ENCODE measurements around the gene CALN1. TPM values are rescaled to one million over a fixed set of nuclear protein-coding genes. Genes with fewer than 3 reads are reported as not detected.

Gene CALN1
- total and polyA plus RNA-seq, 4 donors: 0.14 to 0.84 (median 0.24) TPM

DNA sequence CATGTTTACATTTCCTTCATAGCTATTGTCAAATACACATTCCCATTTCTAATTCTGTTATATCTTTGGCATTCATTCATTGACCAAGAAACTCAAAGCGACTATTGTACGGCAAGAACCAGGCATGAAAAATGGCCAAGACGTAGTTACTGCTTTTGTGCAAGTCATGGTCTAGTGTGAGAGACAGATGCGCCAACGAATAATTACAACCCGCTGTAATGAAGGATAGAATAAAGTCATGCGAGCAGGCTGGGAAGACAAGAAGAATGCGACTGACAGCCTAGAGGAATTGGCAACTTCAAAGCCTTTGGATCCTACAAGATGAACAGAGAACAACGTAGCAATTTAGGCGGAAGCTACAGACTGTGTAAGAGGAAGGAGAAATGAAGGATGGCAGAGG lies 221.2 kb downstream of the CALN1 start:
- no peaks in the 10 kb centered on the region for H3K4me1 ChIP-seq (ENCODE audit: control insufficient read depth in 4 of 4, insufficient read depth in 4 of 4, low read length in 3 of 4)
- WGBS: 86% methylated on average over 10 of the region's 10 CpGs
- H3K36me3 ChIP-seq (ENCODE audit: control insufficient read depth in 4 of 4, insufficient read depth in 3 of 4, low read depth in 1 of 4, low read length in 3 of 4): no peaks in the 10 kb centered on the region
- no peak overlapping the region for H3K9ac ChIP-seq (ENCODE audit: low read depth in 1 of 2, low read length in 2 of 2)
- no peak overlapping the region for H3K27ac ChIP-seq (ENCODE audit: low read depth in 1 of 2, low read length in 2 of 2)
- TF ChIP-seq TAF1 (conservative IDR thresholded peaks at IDR 0.05) (no peak), FOXA1 (IDR thresholded peaks at IDR 0.05) (no peak), YY1 (IDR thresholded peaks at IDR 0.05) (no peak), NR2F2 (IDR thresholded peaks at IDR 0.05) (no peak), RXRA (IDR thresholded peaks at IDR 0.05) (no peak), HNF4G (IDR thresholded peaks at IDR 0.05) (no peak), JUND (IDR thresholded peaks at IDR 0.05) (no peak), EGR1 (IDR thresholded peaks at IDR 0.05; ENCODE audit: low read depth in 2 of 2) (no peak)
- TF ChIP-seq, protein P1, sequence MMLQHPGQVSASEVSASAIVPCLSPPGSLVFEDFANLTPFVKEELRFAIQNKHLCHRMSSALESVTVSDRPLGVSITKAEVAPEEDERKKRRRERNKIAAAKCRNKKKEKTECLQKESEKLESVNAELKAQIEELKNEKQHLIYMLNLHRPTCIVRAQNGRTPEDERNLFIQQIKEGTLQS (IDR thresholded peaks at IDR 0.05): no peak
- TF ChIP-seq, protein P2, sequence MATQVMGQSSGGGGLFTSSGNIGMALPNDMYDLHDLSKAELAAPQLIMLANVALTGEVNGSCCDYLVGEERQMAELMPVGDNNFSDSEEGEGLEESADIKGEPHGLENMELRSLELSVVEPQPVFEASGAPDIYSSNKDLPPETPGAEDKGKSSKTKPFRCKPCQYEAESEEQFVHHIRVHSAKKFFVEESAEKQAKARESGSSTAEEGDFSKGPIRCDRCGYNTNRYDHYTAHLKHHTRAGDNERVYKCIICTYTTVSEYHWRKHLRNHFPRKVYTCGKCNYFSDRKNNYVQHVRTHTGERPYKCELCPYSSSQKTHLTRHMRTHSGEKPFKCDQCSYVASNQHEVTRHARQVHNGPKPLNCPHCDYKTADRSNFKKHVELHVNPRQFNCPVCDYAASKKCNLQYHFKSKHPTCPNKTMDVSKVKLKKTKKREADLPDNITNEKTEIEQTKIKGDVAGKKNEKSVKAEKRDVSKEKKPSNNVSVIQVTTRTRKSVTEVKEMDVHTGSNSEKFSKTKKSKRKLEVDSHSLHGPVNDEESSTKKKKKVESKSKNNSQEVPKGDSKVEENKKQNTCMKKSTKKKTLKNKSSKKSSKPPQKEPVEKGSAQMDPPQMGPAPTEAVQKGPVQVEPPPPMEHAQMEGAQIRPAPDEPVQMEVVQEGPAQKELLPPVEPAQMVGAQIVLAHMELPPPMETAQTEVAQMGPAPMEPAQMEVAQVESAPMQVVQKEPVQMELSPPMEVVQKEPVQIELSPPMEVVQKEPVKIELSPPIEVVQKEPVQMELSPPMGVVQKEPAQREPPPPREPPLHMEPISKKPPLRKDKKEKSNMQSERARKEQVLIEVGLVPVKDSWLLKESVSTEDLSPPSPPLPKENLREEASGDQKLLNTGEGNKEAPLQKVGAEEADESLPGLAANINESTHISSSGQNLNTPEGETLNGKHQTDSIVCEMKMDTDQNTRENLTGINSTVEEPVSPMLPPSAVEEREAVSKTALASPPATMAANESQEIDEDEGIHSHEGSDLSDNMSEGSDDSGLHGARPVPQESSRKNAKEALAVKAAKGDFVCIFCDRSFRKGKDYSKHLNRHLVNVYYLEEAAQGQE (IDR thresholded peaks at IDR 0.05): no peak
- H3K4me3 ChIP-seq (ENCODE audit: low read depth in 1 of 3, low read length in 3 of 3): no peak overlapping the region
- H3K9me3 ChIP-seq (ENCODE audit: control insufficient read depth in 4 of 4, low read length in 3 of 4): no peaks in the 10 kb centered on the region
- H3K27me3 ChIP-seq (ENCODE audit: control insufficient read depth in 4 of 4, insufficient read depth in 4 of 4, low read length in 3 of 4): peaks cover 0 to 2% (median 0%) of the 10 kb centered on the region in 4 donors
- no peak for DNase-seq (ENCODE audit: low spot score)

DNA sequence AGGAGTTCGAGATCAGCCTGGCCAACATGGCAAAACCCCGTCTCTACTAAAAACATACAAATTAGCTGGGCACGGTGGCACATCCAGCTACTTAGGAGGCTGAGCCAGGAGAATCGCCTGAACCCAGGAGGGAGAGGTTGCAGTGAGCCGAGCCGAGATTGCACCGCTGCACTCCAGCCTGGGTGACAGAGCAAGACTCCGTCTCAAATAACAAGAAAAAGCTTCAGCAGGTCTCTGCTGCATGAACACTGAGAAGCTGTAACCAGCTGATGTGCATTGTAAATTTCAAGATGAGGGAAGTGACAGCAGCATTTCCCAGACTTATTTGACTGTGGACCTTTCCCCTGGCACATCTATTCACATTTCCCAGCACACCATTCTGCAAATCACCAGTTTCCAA lies 222.0 kb downstream of the CALN1 start:
- Histone ChIP-seq H3K36me3 (ENCODE audit: control insufficient read depth in 4 of 4, insufficient read depth in 3 of 4, low read depth in 1 of 4, low read length in 3 of 4) (no peaks in the 10 kb centered on the region), H3K4me1 (ENCODE audit: control insufficient read depth in 4 of 4, insufficient read depth in 4 of 4, low read length in 3 of 4) (no peaks in the 10 kb centered on the region), H3K9ac (ENCODE audit: low read depth in 1 of 2, low read length in 2 of 2) (no peak overlapping the region), H3K27ac (ENCODE audit: low read depth in 1 of 2, low read length in 2 of 2) (no peak overlapping the region), H3K9me3 (ENCODE audit: control insufficient read depth in 4 of 4, low read length in 3 of 4) (no peaks in the 10 kb centered on the region), H3K27me3 (ENCODE audit: control insufficient read depth in 4 of 4, insufficient read depth in 4 of 4, low read length in 3 of 4) (no peaks in the 10 kb centered on the region), H3K4me3 (ENCODE audit: low read depth in 1 of 3, low read length in 3 of 3) (no peak overlapping the region)
- WGBS: 86% methylated on average over 8 of the region's 8 CpGs
- TF ChIP-seq FOXA1 (IDR thresholded peaks at IDR 0.05) (no peak), CTCF (IDR thresholded peaks at IDR 0.05; ENCODE audit: low read depth, low read length, missing input control) (no peak), EGR1 (IDR thresholded peaks at IDR 0.05; ENCODE audit: low read depth in 2 of 2) (no peak), JUND (IDR thresholded peaks at IDR 0.05) (no peak), SP1 (IDR thresholded peaks at IDR 0.05) (no peak), TAF1 (conservative IDR thresholded peaks at IDR 0.05) (no peak), HNF4A (conservative IDR thresholded peaks at IDR 0.05) (no peak), HNF4G (IDR thresholded peaks at IDR 0.05) (no peak), NR2F2 (IDR thresholded peaks at IDR 0.05) (no peak), MAX (IDR thresholded peaks at IDR 0.05) (no peak)
- TF ChIP-seq, protein P2 (IDR thresholded peaks at IDR 0.05): no peak
- TF ChIP-seq, protein P3, sequence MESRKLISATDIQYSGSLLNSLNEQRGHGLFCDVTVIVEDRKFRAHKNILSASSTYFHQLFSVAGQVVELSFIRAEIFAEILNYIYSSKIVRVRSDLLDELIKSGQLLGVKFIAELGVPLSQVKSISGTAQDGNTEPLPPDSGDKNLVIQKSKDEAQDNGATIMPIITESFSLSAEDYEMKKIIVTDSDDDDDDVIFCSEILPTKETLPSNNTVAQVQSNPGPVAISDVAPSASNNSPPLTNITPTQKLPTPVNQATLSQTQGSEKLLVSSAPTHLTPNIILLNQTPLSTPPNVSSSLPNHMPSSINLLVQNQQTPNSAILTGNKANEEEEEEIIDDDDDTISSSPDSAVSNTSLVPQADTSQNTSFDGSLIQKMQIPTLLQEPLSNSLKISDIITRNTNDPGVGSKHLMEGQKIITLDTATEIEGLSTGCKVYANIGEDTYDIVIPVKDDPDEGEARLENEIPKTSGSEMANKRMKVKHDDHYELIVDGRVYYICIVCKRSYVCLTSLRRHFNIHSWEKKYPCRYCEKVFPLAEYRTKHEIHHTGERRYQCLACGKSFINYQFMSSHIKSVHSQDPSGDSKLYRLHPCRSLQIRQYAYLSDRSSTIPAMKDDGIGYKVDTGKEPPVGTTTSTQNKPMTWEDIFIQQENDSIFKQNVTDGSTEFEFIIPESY (IDR thresholded peaks at IDR 0.05): no peak
- DNase-seq (ENCODE audit: low spot score): no peak

Data from liver (tissue), 9 donors.